Lower leg skin (tissue), 3 donors: ENCODE data around the gene PRCD.

Experiments
- CTCF ChIP-seq, 3 donors: fragments of 450-650 bp; IDR thresholded peaks; one replicate each; pipeline ENCODE4 v1.5.1; 2016; ENCODE audit warnings: antibody characterized with exemption in 3 of 3, mild to moderate bottlenecking in 3 of 3, moderate library complexity in 2 of 3
- POLR2A ChIP-seq, 2 donors: fragments of 450-650 bp; IDR thresholded peaks; one replicate each; pipeline ENCODE4 v1.6.1; 2016 to 2017; ENCODE audit warnings: antibody characterized with exemption in 2 of 2, mild to moderate bottlenecking in 1 of 2, moderate library complexity in 1 of 2

GRCh38 chr17:76578376-76578775 lies 38.5 kb downstream of the PRCD start:
- TF ChIP-seq CTCF (IDR thresholded peaks at IDR 0.05) (no peak), POLR2A (IDR thresholded peaks at IDR 0.05) (no peak)
